Gastrocnemius medialis (tissue), 4 donors: ENCODE data around the gene CASP9. TPM values are rescaled to one million over a fixed set of nuclear protein-coding genes. Genes with fewer than 3 reads are reported as not detected.

Experiments
- ATAC-seq, 2 donors: fragments of 150-250 bp; one replicate each; pipeline ENCODE4 v1.9.1; 2016
- DNase-seq, 2 donors: peaks; one replicate each; pipeline ENCODE4 v3.0.0-alpha.2; 2019
- H3K27ac ChIP-seq, 4 donors: fragments of 200-600 bp; sonication (generic); 1 replicate in 1 of 4; 2 replicates in 3 of 4; pipeline ENCODE4 v1.5.1; 2016 to 2018; ENCODE audit warnings: mild to moderate bottlenecking in 2 of 4, moderate library complexity in 1 of 4
- H3K27me3 ChIP-seq, 3 donors: fragments of 200-600 bp; sonication (generic) in 2 of 3; 1 replicate in 1 of 3; 2 replicates in 2 of 3; pipeline versions ENCODE4 v1.5.1 to v1.6.0; 2016 to 2019; ENCODE audit warnings: mild to moderate bottlenecking in 1 of 3, moderate library complexity in 1 of 3
- H3K36me3 ChIP-seq, 2 donors: fragments of 200-600 bp; sonication (generic) in 1 of 2; one replicate each; pipeline ENCODE4 v1.5.1; 2017 to 2018
- H3K4me1 ChIP-seq, 2 donors: fragments of 200-600 bp; sonication (generic) in 1 of 2; one replicate each; pipeline ENCODE4 v1.5.1; 2016 to 2017; ENCODE audit warnings: mild to moderate bottlenecking in 2 of 2
- H3K4me3 ChIP-seq, 4 donors: fragments of 200-600 bp; sonication (generic) in 3 of 4; 1 replicate in 1 of 4; 2 replicates in 3 of 4; pipeline ENCODE4 v1.5.1; 2016 to 2019; ENCODE audit warnings: mild to moderate bottlenecking in 2 of 4
- H3K9me3 ChIP-seq, 3 donors: fragments of 200-600 bp; sonication (generic) in 2 of 3; 1 replicate in 1 of 3; 2 replicates in 2 of 3; pipeline ENCODE4 v1.5.1; 2016 to 2019
- POLR2A ChIP-seq, 2 donors: fragments of 450-650 bp; IDR thresholded peaks; one replicate each; pipeline ENCODE4 v1.6.1; 2017; ENCODE audit warnings: antibody characterized with exemption in 2 of 2, mild to moderate bottlenecking in 2 of 2, moderate library complexity in 2 of 2
- in situ Hi-C, 4 donors: fragments of 200-750 bp; cut with MboI; loops; one replicate each; pipeline versions ENCODE4 v1.15.0 to v1.8.0; 2017; ENCODE audit warnings: low sequenced_read_pairs in 4 of 4
- intact Hi-C: fragments of 100-400 bp; cut with DNase I; formaldehyde crosslinking; loops from one replicate; pipeline ENCODE4 v1.15.1; 2023; ENCODE audit warnings: low total_unique reads
- total RNA-seq, 4 donors: library from RNA; depleted of rRNA; stranded (reverse); fragments of >200 nt; gene quantifications; one replicate each; pipeline versions ENCODE4 v1.1.0 to v1.2.3, GENCODE V29; 2016
- TF ChIP-seq, protein P1 (sequence below), 5 experiments: fragments of 450-650 bp in 3 of 5; fragments of 200-600 bp in 2 of 5; sonication (generic) in 2 of 5; IDR thresholded peaks in 4 of 5; conservative IDR thresholded peaks in 1 of 5; 1 replicate in 4 of 5; 2 replicates in 1 of 5; pipeline ENCODE4 v1.5.1; 2016 to 2019; ENCODE audit warnings: antibody characterized with exemption in 5 of 5, mild to moderate bottlenecking in 3 of 5, moderate library complexity in 3 of 5

Gene CASP9
- total RNA-seq, 4 donors from 2014 or later: 5.2 to 9.6 (median 8.0) TPM

DNA sequence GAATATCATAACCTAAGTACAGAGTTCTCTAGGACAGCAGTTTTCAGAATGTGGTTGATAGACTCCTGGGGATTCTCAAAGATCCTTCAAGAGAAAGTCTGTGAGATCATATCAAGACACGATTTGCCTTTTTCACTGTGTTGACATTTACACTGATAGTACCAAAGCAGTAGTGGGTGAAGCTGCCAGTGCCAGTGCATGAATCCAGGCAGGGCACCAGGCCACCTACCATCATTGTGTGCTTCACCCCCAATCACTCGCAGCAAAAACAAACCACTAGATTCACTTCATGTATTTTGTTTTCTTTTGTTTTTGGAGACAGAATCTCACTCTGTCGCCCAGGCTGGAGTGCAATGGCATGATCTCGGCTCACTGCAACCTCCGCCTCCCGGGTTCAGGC is 26.6 kb upstream of the CASP9 start:
- Histone ChIP-seq H3K27ac (no peak overlapping the region), H3K4me3 (no peak overlapping the region), H3K36me3 (peaks cover 0 to 42% of the 10 kb centered on the region in 2 donors), H3K27me3 (no peaks in the 10 kb centered on the region), H3K4me1 (no peaks in the 10 kb centered on the region), H3K9me3 (no peaks in the 10 kb centered on the region)
- in situ Hi-C loops (no loop called here), intact Hi-C loops (no loop called here)
- no peak for DNase-seq
- ATAC-seq: no peak
- TF ChIP-seq, protein P1, sequence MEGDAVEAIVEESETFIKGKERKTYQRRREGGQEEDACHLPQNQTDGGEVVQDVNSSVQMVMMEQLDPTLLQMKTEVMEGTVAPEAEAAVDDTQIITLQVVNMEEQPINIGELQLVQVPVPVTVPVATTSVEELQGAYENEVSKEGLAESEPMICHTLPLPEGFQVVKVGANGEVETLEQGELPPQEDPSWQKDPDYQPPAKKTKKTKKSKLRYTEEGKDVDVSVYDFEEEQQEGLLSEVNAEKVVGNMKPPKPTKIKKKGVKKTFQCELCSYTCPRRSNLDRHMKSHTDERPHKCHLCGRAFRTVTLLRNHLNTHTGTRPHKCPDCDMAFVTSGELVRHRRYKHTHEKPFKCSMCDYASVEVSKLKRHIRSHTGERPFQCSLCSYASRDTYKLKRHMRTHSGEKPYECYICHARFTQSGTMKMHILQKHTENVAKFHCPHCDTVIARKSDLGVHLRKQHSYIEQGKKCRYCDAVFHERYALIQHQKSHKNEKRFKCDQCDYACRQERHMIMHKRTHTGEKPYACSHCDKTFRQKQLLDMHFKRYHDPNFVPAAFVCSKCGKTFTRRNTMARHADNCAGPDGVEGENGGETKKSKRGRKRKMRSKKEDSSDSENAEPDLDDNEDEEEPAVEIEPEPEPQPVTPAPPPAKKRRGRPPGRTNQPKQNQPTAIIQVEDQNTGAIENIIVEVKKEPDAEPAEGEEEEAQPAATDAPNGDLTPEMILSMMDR (IDR thresholded peaks at IDR 0.05 in 4 of 5, conservative IDR thresholded peaks at IDR 0.05 in 1 of 5): no peak
- no peak for TF ChIP-seq POLR2A (IDR thresholded peaks at IDR 0.05)

GRCh38 chr1:15546641-15547040 is 22.6 kb upstream of the CASP9 start:
- no peaks in the 10 kb centered on the region for H3K4me1 ChIP-seq
- TF ChIP-seq, protein P1 (IDR thresholded peaks at IDR 0.05 in 4 of 5, conservative IDR thresholded peaks at IDR 0.05 in 1 of 5): no peak
- DNase-seq: no peak
- no peaks in the 10 kb centered on the region for H3K27me3 ChIP-seq
- no peak overlapping the region for H3K27ac ChIP-seq
- no peak for ATAC-seq
- no peaks in the 10 kb centered on the region for H3K9me3 ChIP-seq
- H3K4me3 ChIP-seq: no peak overlapping the region
- intact Hi-C loops: no loop called here
- H3K36me3 ChIP-seq: peaks cover 4 to 64% of the 10 kb centered on the region in 2 donors
- in situ Hi-C loops: no loop called here

DNA sequence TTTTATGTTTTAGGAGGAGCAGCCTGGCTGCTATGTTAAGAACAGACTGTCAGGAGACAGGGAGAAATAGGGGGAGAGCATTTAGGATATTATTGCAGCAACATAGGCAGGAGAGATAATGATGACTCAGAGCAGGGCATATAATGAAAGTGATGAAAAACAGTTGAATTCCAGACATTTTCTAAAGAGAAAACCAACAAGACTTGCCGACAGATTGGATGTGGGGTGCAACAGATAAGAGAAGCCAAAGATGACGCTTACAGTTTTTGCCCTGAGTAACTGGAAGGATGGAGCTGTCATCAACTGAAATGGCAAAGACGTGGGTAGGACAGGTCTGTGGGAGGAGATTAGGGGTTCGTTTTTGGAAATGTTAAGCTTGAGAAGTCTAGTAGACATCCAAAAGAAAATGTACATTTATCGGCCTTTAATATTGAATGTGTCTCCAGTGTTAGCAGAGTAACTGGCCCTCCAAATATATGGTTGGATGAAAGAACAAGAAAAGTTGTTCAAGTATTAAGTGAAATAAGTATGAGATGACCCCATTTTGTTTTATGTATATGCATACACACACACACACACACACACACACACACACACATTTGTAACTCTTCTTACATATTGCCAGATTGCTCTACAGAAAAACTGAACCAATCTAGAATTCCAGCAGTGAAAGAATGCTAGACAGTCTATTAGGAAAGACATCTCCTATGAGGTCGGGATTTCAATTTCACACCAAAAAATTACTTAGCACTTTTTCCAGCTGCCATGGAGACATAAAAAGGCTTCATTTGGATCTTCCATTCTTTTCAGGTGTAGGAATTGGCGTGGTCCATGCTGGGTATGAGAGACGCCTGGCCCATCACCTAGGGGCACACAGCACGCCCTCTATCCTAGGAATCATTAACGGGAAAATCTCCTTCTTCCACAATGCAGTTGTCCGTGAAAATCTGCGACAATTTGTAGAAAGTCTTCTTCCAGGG is 19.9 kb upstream of the CASP9 start:
- intact Hi-C loops: no loop called here
- Histone ChIP-seq H3K36me3 (peaks cover 4 to 78% of the 10 kb centered on the region in 2 donors), H3K4me1 (peaks cover 0 to 6% of the 10 kb centered on the region in 2 donors), H3K9me3 (no peaks in the 10 kb centered on the region), H3K27ac (no peak overlapping the region), H3K4me3 (no peak overlapping the region), H3K27me3 (no peaks in the 10 kb centered on the region)
- TF ChIP-seq, protein P1 (IDR thresholded peaks at IDR 0.05 in 4 of 5, conservative IDR thresholded peaks at IDR 0.05 in 1 of 5): no peak
- no peak for TF ChIP-seq POLR2A (IDR thresholded peaks at IDR 0.05)
- no peak for ATAC-seq
- in situ Hi-C loops: no loop called here
- DNase-seq: no peak

DNA sequence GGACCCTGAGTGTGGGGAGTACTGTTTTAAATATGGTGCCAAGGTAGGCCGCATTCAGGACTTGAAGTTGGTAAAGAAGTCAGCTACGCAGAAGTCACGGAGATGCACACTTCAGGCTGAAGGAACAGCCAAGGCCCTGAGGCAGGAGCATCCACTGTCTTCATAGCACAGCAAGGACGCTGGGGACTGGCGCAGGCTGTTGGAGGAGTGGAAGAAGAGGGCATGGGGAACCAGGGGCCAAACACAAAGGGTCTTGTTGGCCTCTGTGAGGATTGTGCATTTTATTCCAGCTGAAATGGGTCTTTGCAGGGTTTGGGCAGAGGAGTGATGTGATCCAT is 19.2 kb upstream of the CASP9 start:
- H3K27ac ChIP-seq: no peak overlapping the region
- ATAC-seq: no peak
- no peak overlapping the region for H3K4me3 ChIP-seq
- in situ Hi-C loops (no loop called here), intact Hi-C loops (no loop called here)
- H3K9me3 ChIP-seq: no peaks in the 10 kb centered on the region
- H3K4me1 ChIP-seq: peaks cover 0 to 6% of the 10 kb centered on the region in 2 donors
- H3K36me3 ChIP-seq: peaks cover 4 to 78% of the 10 kb centered on the region in 2 donors
- no peaks in the 10 kb centered on the region for H3K27me3 ChIP-seq
- no peak for DNase-seq
- no peak for TF ChIP-seq POLR2A (IDR thresholded peaks at IDR 0.05)
- TF ChIP-seq, protein P1 (IDR thresholded peaks at IDR 0.05 in 4 of 5, conservative IDR thresholded peaks at IDR 0.05 in 1 of 5): no peak
